Hepatocyte (in vitro differentiated cells): ENCODE data around the gene HS6ST1.

Source experiments
- EZH2 ChIP-seq: fragments of 200-600 bp; sonication (generic); IDR thresholded peaks from 2 replicates; pipeline ENCODE4 v1.6.1; 2016; ENCODE audit warnings: antibody characterized with exemption, mild to moderate bottlenecking, borderline replicate concordance
- EZH2phosphoT487 ChIP-seq: fragments of 200-600 bp; sonication (generic); IDR thresholded peaks from one replicate; pipeline ENCODE4 v1.6.1; 2018; ENCODE audit warnings: antibody characterized with exemption, mild to moderate bottlenecking, low read depth, moderate library complexity; ENCODE audit not compliant: unreplicated experiment, severe bottlenecking
- TF ChIP-seq, protein P1 (sequence below): fragments of 200-600 bp; sonication (generic); IDR thresholded peaks from 2 replicates; pipeline ENCODE4 v1.5.1; 2016; ENCODE audit warnings: antibody characterized with exemption, mild to moderate bottlenecking; ENCODE audit not compliant: poor library complexity

DNA sequence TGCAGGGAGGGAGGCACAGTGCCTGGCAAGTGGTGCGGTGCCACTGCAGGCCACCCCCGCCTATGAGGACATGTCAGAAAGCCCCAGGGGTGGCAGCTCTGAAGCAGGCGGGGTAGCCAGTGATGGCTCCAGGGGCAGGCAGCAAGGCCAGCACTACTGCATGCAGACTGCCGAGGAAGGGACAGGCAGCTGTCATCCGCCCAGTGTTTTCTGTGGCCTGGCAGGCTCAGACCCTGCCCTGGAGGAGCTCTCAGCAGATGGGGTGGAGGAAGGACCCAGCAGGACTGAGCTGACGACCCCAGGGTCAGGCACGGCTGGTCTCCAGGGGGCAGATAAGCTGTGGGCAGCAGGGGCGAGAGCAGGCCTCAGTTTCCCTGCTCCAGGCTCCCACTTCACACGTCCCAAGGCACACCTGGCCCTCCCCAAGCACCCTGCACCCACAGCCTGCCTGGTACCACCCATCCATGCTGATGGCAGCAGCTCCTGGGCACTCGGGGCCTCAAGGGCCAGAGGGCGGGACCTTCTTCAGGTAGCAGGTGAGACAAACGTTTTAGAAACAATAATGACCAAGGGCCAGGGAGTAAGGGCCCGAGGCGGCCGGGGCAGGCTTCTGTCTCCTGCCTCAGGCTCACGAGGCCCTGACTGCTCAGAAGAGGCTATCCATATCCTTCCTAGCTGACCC, 48.5 kb downstream of the HS6ST1 start:
- TF ChIP-seq EZH2phosphoT487: no peak
- TF ChIP-seq, protein P1, sequence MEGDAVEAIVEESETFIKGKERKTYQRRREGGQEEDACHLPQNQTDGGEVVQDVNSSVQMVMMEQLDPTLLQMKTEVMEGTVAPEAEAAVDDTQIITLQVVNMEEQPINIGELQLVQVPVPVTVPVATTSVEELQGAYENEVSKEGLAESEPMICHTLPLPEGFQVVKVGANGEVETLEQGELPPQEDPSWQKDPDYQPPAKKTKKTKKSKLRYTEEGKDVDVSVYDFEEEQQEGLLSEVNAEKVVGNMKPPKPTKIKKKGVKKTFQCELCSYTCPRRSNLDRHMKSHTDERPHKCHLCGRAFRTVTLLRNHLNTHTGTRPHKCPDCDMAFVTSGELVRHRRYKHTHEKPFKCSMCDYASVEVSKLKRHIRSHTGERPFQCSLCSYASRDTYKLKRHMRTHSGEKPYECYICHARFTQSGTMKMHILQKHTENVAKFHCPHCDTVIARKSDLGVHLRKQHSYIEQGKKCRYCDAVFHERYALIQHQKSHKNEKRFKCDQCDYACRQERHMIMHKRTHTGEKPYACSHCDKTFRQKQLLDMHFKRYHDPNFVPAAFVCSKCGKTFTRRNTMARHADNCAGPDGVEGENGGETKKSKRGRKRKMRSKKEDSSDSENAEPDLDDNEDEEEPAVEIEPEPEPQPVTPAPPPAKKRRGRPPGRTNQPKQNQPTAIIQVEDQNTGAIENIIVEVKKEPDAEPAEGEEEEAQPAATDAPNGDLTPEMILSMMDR: no peak
- TF ChIP-seq EZH2: no peak
